OCI-LY1 (cell line): ENCODE results near the gene CWC15.

Experiments used
- H2AFZ ChIP-seq: fragments of 200-600 bp; sonication (generic), shearing (Covaris generic); 2 replicates; pipeline ENCODE4 v1.6.0; 2014; ENCODE audit warnings: antibody characterized with exemption, mild to moderate bottlenecking, low read length
- H3F3A ChIP-seq: fragments of 200-600 bp; sonication (generic), shearing (Covaris generic); 2 replicates; pipeline ENCODE4 v1.6.0; 2014; ENCODE audit warnings: mild to moderate bottlenecking, antibody characterized with exemption, low read length, moderate library complexity; ENCODE audit not compliant: insufficient read depth
- H3K27ac ChIP-seq: fragments of 200-600 bp; sonication (generic); 2 replicates; pipeline ENCODE4 v1.5.1; 2014; ENCODE audit warnings: low read length, mixed run types, mild to moderate bottlenecking, low read depth; ENCODE audit not compliant: poor library complexity, severe bottlenecking
- H3K27me3 ChIP-seq: fragments of 200-600 bp; sonication (generic); 2 replicates; pipeline ENCODE4 v1.6.0; 2014; ENCODE audit warnings: antibody characterized with exemption, mild to moderate bottlenecking, low read length, moderate library complexity; ENCODE audit not compliant: insufficient read depth
- H3K36me3 ChIP-seq: fragments of 200-600 bp; sonication (generic); 2 replicates; pipeline ENCODE4 v1.6.1; 2014; ENCODE audit warnings: mild to moderate bottlenecking, antibody characterized with exemption, low read length, moderate library complexity, mixed read lengths; ENCODE audit not compliant: insufficient read depth
- H3K4me1 ChIP-seq: fragments of 200-600 bp; sonication (generic); 2 replicates; pipeline ENCODE4 v1.5.1; 2014; ENCODE audit warnings: mild to moderate bottlenecking, low read length, moderate library complexity; ENCODE audit not compliant: insufficient read depth, severe bottlenecking
- H3K4me2 ChIP-seq: fragments of 200-600 bp; sonication (generic), shearing (Covaris generic); 2 replicates; pipeline ENCODE4 v1.6.1; 2014; ENCODE audit warnings: low read length
- H3K4me3 ChIP-seq: fragments of 200-600 bp; sonication (generic); 2 replicates; pipeline ENCODE4 v1.5.1; 2014; ENCODE audit warnings: low read length, low read depth, mild to moderate bottlenecking, mixed read lengths; ENCODE audit not compliant: poor library complexity, severe bottlenecking
- H3K79me2 ChIP-seq: fragments of 200-600 bp; shearing (Covaris generic); 2 replicates; pipeline ENCODE4 v1.6.1; 2016; ENCODE audit warnings: mixed run types, low read length, mixed read lengths; ENCODE audit not compliant: insufficient read depth
- H3K9ac ChIP-seq: fragments of 200-600 bp; sonication (generic), shearing (Covaris generic); 2 replicates; pipeline ENCODE4 v1.6.1; 2014; ENCODE audit warnings: mild to moderate bottlenecking, low read length, mixed read lengths
- H3K9me2 ChIP-seq: fragments of 200-600 bp; sonication (generic), shearing (Covaris generic); 2 replicates; pipeline ENCODE4 v1.6.1; 2014; ENCODE audit warnings: low read depth, mild to moderate bottlenecking, low read length, mixed read lengths
- H3K9me3 ChIP-seq: fragments of 200-600 bp; shearing (Covaris generic); 2 replicates; pipeline ENCODE4 v1.6.1; 2014; ENCODE audit warnings: low read length, mixed read lengths
- H4K20me1 ChIP-seq: fragments of 200-600 bp; sonication (generic), shearing (Covaris generic); 2 replicates; pipeline ENCODE4 v1.6.0; 2016; ENCODE audit warnings: mild to moderate bottlenecking, low read length; ENCODE audit not compliant: insufficient read depth
- CTCF ChIP-seq: fragments of 200-600 bp; sonication (generic), shearing (Covaris generic); IDR thresholded peaks from 2 replicates; pipeline ENCODE4 v1.5.1; 2017; ENCODE audit warnings: mild to moderate bottlenecking, antibody characterized with exemption, low read length, moderate library complexity, mixed read lengths
- EZH2 ChIP-seq: fragments of 200-600 bp; sonication (generic), shearing (Covaris generic); IDR thresholded peaks from 2 replicates; pipeline ENCODE4 v1.8.0; 2017; ENCODE audit warnings: borderline replicate concordance, mixed run types, mild to moderate bottlenecking, antibody characterized with exemption, low read length, moderate library complexity, mixed read lengths

The CWC15 gene

GRCh38 chr11:94975599-94975998, 2.2 kb upstream of the CWC15 start:
- Histone ChIP-seq H3K9me3 (no peaks in the 10 kb centered on the region), H3K36me3 (peaks cover 15% of the 10 kb centered on the region), H3K9ac (no peak overlapping the region), H3K79me2 (peaks cover 9% of the 10 kb centered on the region), H3K4me2 (no peak overlapping the region), H3K27ac (no peak overlapping the region), H2AFZ (no peak overlapping the region), H3F3A (no peaks in the 10 kb centered on the region), H3K9me2 (no peaks in the 10 kb centered on the region), H4K20me1 (no peaks in the 10 kb centered on the region), H3K27me3 (no peaks in the 10 kb centered on the region), H3K4me1 (peaks cover 16% of the 10 kb centered on the region), H3K4me3 (no peak overlapping the region)
- no peak for TF ChIP-seq CTCF
- no peak for TF ChIP-seq EZH2

GRCh38 chr11:94974178-94974577, 822 bp upstream of the CWC15 start:
- H3K9me3 ChIP-seq, result no peaks in the 10 kb centered on the region
- H3K4me3 ChIP-seq, result peak overlapping the region; percentile 96
- peak overlapping the region; percentile 85; the same call in 1 of the 2 replicates for H2AFZ ChIP-seq
- peaks cover 30% of the 10 kb centered on the region for H3K36me3 ChIP-seq
- H3K9ac ChIP-seq, result peak overlapping the region; percentile 85
- TF ChIP-seq CTCF, result no peak
- TF ChIP-seq EZH2, result no peak
- no peaks in the 10 kb centered on the region for H3F3A ChIP-seq
- H3K79me2 ChIP-seq, result peaks cover 9% of the 10 kb centered on the region
- H3K4me2 ChIP-seq, result peak overlapping the region; percentile 79
- H3K4me1 ChIP-seq, result peaks cover 16% of the 10 kb centered on the region
- H3K27ac ChIP-seq, result no peak overlapping the region
- H3K27me3 ChIP-seq, result no peaks in the 10 kb centered on the region
- no peaks in the 10 kb centered on the region for H3K9me2 ChIP-seq
- no peaks in the 10 kb centered on the region for H4K20me1 ChIP-seq

- no peaks in the 10 kb centered on the region for H3F3A ChIP-seq
- peak overlapping the region; percentile 96 for H3K4me3 ChIP-seq
- H3K36me3 ChIP-seq, result peaks cover 44% of the 10 kb centered on the region
- H3K27me3 ChIP-seq, result no peaks in the 10 kb centered on the region
- peak overlapping the region; percentile 79 for H3K4me2 ChIP-seq
- H3K4me1 ChIP-seq, result peaks cover 16% of the 10 kb centered on the region
- no peak overlapping the region for H3K27ac ChIP-seq
- TF ChIP-seq CTCF (no peak), EZH2 (no peak)
- no peaks in the 10 kb centered on the region for H3K9me3 ChIP-seq
- H3K9me2 ChIP-seq, result no peaks in the 10 kb centered on the region
- H4K20me1 ChIP-seq, result no peaks in the 10 kb centered on the region
- H3K9ac ChIP-seq, result peak overlapping the region; percentile 85
- no peak overlapping the region for H2AFZ ChIP-seq
- H3K79me2 ChIP-seq, result peaks cover 9% of the 10 kb centered on the region
Measured at GRCh38 chr11:94972700-94973098, 657 bp downstream of the CWC15 start.
